ENCODE data around the gene MTMR3. TPM values are rescaled to one million over a fixed set of nuclear protein-coding genes. Genes with fewer than 3 reads are reported as not detected.

The MTMR3 gene
- total and polyA plus RNA-seq, 4 donors = 6.0 to 38.8 (median 17.1) TPM

Small RNAs within 50 kb of the gene (small RNA-seq; reads per million reads assigned to genes)
- gene MIR6818 = not detected
- not detected for gene RNU6-331P

Other genes with a start within 250 kb of the MTMR3 start
- not detected for gene CABP7, start 163.2 kb upstream of the MTMR3 start, total RNA-seq
- under 1 TPM in 1 of 2 donors, not detected in 1; 0.08 TPM for gene CABP7, start 163.2 kb upstream of the MTMR3 start, polyA plus RNA-seq
- gene ZMAT5, start 116.2 kb upstream of the MTMR3 start, total RNA-seq = 10 to 100 TPM in 1 of 2 donors, 1 to 10 TPM in 1; 9.2 to 12.1 TPM
- 10 to 100 TPM; 14.9 to 18.8 TPM for gene ZMAT5, start 116.2 kb upstream of the MTMR3 start, polyA plus RNA-seq
- 10 to 100 TPM; 40.2 to 70.6 TPM for gene UQCR10, start 115.8 kb upstream of the MTMR3 start, total RNA-seq
- gene UQCR10, start 115.8 kb upstream of the MTMR3 start, polyA plus RNA-seq = 100 to 1,000 TPM; 133 to 243 TPM
- gene ASCC2, start 44.9 kb upstream of the MTMR3 start, total RNA-seq = 10 to 100 TPM; 36.0 to 43.7 TPM
- gene ASCC2, start 44.9 kb upstream of the MTMR3 start, polyA plus RNA-seq = 10 to 100 TPM; 34.6 to 41.4 TPM
- gene HORMAD2, start 197.3 kb downstream of the MTMR3 start, total RNA-seq = 1 to 10 TPM in 1 of 2 donors, not detected in 1; 2.8 TPM
- gene HORMAD2, start 197.3 kb downstream of the MTMR3 start, polyA plus RNA-seq = under 1 TPM; 0.44 to 0.47 TPM